Measurements from ENCODE around the gene DNAJC30.

DNAJC30 gene

DNA sequence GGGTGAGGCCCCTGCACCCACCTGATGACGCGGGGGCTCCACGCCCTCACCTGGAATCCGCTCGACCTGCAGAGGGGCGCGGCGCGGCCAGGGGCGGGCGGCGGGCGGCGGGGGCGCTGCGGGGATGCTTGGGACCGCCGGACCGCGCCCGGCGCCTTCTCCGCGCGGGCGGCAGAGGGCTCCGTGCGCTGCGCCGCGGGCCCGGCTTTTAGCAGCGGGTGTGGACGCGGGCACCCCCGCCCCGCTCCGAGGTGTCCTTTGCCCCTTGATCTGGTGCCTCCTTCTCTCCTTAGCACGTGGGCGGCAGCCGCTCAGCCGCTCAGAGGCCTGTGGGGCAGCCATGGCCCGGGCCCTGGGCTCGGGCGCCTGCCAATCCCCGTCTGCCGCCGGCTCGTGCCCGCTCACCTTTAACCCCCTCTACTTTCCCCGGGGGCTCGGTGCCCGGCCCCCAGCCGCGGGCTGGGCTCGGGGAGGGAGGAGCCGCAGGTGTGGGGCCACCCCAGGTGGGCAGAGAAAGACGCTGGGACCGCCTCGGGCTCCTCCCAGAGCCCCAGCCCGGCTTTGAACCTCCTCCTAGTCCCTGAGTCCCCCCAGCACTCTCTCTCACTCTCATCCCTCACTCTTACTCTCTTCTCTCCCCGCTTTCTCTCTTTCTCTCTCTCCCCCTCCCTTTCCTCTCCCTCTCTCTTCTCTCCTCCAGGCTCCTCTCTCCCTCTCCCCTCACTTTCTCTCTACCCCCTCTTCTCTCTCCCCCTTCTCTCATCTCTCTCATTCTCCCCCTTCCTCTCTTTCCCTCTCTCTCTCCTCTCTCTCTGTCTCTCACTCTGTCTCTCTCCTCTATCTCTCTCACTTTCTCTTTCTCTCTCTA lies 35.3 kb downstream of the DNAJC30 start:
- DNase-seq (ENCODE audit: low spot score), result no peak

DNA sequence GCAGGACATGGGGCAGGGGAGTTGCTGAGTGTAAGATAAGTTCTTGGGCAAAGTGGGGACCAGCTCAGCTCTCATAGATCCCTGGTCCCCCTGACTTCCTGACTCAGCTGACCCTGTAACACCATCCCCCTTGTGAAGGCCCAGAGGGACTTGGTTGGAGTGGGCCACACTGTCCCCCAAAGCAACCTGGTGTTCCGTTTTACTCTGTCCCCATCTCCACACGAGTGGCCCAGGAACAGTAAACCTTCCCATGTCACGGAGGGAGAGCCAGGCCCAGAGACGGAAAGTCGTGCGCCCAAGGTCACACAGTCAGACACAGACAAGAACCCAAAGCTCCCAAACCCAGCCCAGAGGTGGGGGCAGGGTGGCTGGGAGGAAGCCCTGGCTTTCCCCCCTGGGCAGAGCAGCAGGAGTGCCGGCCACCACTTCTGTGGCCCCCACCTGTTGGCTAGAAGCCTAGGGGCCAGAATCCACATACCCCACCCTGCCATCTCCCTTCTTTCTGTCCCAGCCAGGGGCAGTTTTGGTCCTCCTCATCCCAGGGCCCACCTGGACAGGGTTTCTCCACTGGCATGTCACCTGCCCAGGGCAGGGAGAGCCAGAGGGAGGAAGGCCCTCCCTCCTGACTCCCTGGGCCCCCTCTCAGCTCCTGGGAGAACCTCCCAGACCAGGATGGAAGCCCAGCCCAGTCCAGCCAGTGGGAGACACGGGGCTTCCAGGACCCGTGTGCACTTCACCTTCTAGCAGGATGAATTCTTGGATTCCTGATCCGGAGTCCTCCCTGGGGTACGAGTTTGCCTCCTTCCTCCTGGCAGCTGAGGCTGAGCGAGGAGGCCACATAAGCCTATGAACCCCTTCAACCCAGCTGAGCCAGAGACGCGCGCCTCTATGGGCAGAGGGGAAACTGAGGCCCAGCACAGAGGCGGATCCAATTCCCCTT lies 36.2 kb downstream of the DNAJC30 start:
- no peak for DNase-seq (ENCODE audit: low spot score)

DNA sequence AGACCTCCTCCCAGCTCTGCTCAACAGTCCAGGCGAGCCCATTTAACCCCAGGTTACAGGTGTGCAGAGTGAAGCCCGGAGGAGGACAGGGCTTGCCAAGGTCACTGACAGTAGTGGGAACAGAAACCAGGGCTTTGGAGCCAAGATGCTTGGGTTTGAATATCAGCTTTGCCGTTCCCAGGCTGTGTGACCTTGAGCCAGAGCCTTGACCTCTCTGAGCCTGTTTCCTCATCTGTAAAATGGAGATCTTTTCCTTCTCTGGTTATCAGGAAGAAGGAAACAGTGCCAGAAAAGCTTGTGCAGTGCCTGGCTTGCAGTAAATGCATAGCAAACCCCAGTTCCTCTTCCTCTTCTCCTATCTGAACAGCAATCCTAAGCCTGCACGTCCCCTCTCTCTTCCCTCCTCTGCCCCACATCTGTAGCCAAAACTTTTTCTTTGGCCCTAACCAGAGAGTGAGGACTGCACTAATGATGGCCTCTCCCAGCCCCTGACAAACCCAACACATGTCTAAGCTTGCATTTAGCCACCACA lies 37.5 kb downstream of the DNAJC30 start:
- no peak for DNase-seq (ENCODE audit: low spot score)

DNA sequence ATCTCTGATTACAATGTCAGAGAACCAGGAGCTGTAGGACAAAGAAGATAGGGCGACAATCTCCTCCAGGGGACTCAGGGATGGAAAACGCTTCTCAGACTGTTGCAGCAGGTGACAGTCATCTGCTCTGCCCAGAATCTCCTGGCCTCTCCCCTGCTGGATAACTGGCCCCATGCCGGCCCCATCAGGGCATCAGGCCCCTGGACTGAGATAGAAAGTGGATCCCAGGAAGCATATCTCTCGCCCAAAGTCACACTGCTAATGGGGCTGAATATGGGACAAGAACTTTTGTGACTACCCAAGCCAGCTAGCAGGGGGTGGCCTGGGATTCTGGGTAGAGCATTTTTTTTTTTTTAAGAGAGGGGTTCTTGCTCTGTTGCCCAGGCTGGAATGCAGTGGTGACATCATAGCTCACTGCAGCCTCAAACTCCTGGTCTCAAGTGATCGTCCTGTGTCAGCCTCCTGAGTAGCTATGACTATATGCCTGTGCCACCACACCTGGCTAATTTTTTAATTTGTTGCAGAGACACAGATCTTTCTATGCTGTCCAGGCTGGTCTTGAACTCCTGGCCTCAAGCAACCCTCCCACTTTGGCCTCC lies 38.5 kb downstream of the DNAJC30 start:
- DNase-seq (ENCODE audit: low spot score), result peak; percentile 23

DNA sequence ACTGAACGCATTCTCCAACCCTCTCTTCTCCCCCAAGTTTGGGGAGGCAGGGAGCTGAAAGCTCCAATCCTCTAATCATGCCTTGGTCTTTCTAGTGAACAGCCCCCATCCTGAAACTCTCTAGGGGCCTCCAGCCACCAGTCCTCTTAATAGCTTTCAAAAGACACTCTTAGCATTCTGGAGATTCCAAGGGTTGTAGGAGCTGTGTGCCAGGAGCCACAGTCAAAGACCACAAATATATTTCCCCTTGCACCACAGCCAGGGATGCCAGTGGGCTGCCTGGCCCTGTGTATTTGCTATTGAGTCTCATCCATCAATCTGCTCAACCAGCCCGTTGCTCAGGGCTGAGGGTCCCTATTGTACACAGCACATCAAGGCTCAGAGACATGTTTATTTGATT lies 40.4 kb downstream of the DNAJC30 start:
- DNase-seq (ENCODE audit: low spot score), result no peak

DNA sequence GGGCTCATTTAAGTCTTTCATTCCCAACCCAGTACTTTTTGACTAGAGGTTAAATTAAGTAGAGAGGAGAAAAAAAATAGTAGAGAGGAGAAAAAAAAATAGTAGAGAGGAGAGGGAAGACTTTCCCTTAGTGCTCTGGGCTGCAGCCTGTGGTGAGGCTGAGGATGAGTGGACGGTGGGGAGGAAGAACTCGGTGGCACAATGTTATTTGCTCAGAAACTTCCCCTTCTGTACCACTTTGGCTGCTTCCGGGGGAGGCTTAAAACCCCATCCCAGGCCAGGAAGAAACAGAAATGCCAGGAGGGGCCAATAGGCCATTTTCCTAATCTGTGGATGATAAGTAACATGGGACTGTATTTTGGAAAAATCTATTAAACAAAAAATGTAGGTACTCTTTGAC lies 44.3 kb downstream of the DNAJC30 start:
- no peak for DNase-seq (ENCODE audit: low spot score)

GRCh38 chr7:73635428-73636200 lies 47.6 kb downstream of the DNAJC30 start:
- no peak for DNase-seq (ENCODE audit: low spot score)

DNA sequence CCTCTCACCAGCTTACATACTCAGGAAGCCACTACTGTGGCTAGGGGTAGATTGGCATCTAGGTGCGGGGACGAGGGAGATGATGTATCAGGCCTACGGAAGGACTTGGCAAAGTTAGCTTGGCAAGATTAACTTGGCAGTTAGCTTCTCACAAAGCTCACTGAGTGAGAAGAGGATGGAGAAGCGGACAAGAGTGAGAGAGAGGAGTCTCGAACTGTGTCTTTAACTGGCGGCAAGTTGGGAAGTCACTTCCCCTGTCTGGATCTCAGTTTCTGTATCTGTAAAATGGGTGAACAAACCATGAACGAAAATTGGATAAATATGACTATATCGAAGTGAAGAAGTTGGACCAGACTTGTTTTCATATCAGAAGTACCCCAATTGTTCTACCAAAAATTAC lies 49.4 kb downstream of the DNAJC30 start:
- no peak for DNase-seq (ENCODE audit: low spot score)

DNA sequence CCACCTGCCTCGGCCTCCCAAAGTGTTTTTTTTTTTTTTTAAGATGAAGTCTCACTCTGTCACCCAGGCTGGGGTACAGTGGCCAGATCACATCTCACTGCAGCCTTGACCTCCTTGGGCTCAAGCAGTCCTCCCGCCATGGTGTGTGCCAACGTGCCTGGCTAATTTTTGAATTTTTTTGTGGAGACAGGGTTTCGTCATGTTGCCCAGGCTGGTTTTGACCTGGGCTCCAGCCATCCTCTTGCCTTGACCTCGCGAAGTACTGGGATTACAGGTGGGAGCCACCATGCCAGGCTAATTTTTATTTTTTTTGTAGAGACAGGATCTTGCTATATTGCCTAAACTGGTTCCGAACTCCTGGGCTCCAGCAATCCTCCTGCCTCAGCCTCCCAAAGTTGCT lies 49.9 kb downstream of the DNAJC30 start:
- DNase-seq (ENCODE audit: low spot score), result no peak

DNA sequence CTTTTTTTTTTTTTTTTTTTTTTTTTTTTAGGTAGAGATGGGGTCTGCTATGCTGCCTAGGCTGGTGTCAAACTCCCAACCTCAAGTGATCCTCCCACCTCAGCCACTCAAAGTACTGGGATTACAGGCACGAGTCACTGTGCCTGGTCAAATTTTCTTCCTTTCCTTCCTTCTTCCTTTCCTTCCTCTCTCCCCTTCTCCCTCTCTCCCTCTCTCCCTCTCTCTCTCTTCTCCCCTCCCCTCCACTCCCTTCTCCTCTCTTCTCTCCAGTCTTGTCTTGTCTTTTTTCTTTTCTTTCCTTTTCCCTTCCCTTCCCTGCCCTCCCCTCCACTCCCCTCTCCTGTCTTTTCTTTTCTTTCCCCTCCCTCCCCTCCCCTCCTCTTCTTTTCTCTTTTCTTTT lies 51.7 kb downstream of the DNAJC30 start:
- DNase-seq (ENCODE audit: low spot score), result no peak

Measured in kidney tubule cell (primary cell).